Esophagus squamous epithelium (tissue), 5 donors: ENCODE results near the gene RIOK3. TPM values are rescaled to one million over a fixed set of nuclear protein-coding genes. Genes with fewer than 3 reads are reported as not detected.

Experiments
- DNase-seq: peaks from one replicate; lab custom pipeline; 2025; lab: John Stamatoyannopoulos, UW
- H3K27ac ChIP-seq, 4 donors: fragments of 200-600 bp; sonication (generic); one replicate each; pipeline ENCODE4 v1.5.1; 2016 to 2019; ENCODE audit warnings: mild to moderate bottlenecking in 1 of 4
- H3K27me3 ChIP-seq, 4 donors: fragments of 200-600 bp; sonication (generic); 1 replicate in 3 of 4; 2 replicates in 1 of 4; pipeline versions ENCODE4 v1.5.1 to v1.6.0; 2017 to 2021; ENCODE audit warnings: antibody characterized with exemption in 1 of 4
- H3K36me3 ChIP-seq, 3 donors: fragments of 200-600 bp; sonication (generic); one replicate each; pipeline ENCODE4 v1.5.1; 2016 to 2019
- H3K4me1 ChIP-seq, 3 donors: fragments of 200-600 bp; sonication (generic); one replicate each; pipeline ENCODE4 v1.5.1; 2017 to 2019
- H3K4me3 ChIP-seq, 4 donors: fragments of 200-600 bp; sonication (generic); 1 replicate in 3 of 4; 2 replicates in 1 of 4; pipeline ENCODE4 v1.5.1; 2016 to 2019; ENCODE audit warnings: mild to moderate bottlenecking in 2 of 4, moderate library complexity in 1 of 4
- H3K9me3 ChIP-seq, 3 donors: fragments of 200-600 bp; sonication (generic); one replicate each; pipeline ENCODE4 v1.5.1; 2016 to 2019
- POLR2A ChIP-seq, 4 donors: fragments of 450-650 bp; IDR thresholded peaks; one replicate each; pipeline ENCODE4 v1.6.1; 2017; ENCODE audit warnings: antibody characterized with exemption in 4 of 4, mild to moderate bottlenecking in 4 of 4, moderate library complexity in 3 of 4
- WGBS, 2 donors: methylation state at CpG; one replicate each; pipeline ENCODE4 v1.1.5; 2018; 5-methylcytosine and 5-hydroxymethylcytosine counted together
- intact Hi-C: fragments of 100-400 bp; cut with DNase I; formaldehyde crosslinking; loops from one replicate; pipeline ENCODE4 v1.15.0; 2022
- total RNA-seq, 4 donors: library from RNA; depleted of rRNA; stranded (reverse); fragments of >200 nt; gene quantifications; one replicate each; pipeline ENCODE4 v1.1.0, GENCODE V29; 2016
- TF ChIP-seq, protein P1 (sequence below), 6 experiments: fragments of 450-650 bp in 4 of 6; fragments of 200-600 bp in 2 of 6; sonication (generic) in 2 of 6; IDR thresholded peaks; one replicate each; pipeline ENCODE4 v1.5.1; 2016 to 2019; ENCODE audit warnings: antibody characterized with exemption in 6 of 6, mild to moderate bottlenecking in 4 of 6, moderate library complexity in 4 of 6
- donor health status: DM: yes; HTN: yes; CAD: no.

RIOK3 gene
- total RNA-seq, 4 donors from 2014 or later, result 58.4 to 140 (median 84.4) TPM

DNA sequence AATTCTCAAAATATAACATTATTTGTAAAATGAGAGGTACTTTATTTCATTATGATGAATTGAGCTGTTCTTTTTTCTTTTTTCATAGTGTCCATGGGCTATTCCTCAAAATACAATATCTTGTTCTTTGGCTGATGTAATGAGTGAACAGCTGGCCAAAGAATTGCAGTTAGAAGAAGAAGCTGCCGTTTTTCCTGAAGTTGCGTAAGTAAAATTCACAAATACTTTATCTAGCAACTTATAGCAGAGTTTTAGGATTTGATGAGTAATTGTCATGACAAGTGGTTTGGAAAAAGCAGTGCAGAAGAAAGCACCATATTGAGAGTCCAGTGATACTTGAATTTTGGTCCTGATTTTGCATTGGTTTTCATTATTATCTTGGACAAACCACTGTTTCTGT, 9.8 kb downstream of the RIOK3 start:
- Histone ChIP-seq H3K9me3 (no peaks in the 10 kb centered on the region), H3K27ac (no peak overlapping the region), H3K4me1 (peaks cover 19 to 39% (median 34%) of the 10 kb centered on the region in 3 donors), H3K36me3 (peaks cover 4 to 86% (median 45%) of the 10 kb centered on the region in 3 donors), H3K27me3 (no peaks in the 10 kb centered on the region), H3K4me3 (no peak overlapping the region)
- WGBS, 2 donors, result 71 to 82% methylated on average over 2 of the region's 2 CpGs
- no peak for TF ChIP-seq POLR2A (IDR thresholded peaks at IDR 0.05)
- TF ChIP-seq, protein P1, sequence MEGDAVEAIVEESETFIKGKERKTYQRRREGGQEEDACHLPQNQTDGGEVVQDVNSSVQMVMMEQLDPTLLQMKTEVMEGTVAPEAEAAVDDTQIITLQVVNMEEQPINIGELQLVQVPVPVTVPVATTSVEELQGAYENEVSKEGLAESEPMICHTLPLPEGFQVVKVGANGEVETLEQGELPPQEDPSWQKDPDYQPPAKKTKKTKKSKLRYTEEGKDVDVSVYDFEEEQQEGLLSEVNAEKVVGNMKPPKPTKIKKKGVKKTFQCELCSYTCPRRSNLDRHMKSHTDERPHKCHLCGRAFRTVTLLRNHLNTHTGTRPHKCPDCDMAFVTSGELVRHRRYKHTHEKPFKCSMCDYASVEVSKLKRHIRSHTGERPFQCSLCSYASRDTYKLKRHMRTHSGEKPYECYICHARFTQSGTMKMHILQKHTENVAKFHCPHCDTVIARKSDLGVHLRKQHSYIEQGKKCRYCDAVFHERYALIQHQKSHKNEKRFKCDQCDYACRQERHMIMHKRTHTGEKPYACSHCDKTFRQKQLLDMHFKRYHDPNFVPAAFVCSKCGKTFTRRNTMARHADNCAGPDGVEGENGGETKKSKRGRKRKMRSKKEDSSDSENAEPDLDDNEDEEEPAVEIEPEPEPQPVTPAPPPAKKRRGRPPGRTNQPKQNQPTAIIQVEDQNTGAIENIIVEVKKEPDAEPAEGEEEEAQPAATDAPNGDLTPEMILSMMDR (IDR thresholded peaks at IDR 0.05), result no peak
- DNase-seq, result no peak
- intact Hi-C loops, result no loop called here

DNA sequence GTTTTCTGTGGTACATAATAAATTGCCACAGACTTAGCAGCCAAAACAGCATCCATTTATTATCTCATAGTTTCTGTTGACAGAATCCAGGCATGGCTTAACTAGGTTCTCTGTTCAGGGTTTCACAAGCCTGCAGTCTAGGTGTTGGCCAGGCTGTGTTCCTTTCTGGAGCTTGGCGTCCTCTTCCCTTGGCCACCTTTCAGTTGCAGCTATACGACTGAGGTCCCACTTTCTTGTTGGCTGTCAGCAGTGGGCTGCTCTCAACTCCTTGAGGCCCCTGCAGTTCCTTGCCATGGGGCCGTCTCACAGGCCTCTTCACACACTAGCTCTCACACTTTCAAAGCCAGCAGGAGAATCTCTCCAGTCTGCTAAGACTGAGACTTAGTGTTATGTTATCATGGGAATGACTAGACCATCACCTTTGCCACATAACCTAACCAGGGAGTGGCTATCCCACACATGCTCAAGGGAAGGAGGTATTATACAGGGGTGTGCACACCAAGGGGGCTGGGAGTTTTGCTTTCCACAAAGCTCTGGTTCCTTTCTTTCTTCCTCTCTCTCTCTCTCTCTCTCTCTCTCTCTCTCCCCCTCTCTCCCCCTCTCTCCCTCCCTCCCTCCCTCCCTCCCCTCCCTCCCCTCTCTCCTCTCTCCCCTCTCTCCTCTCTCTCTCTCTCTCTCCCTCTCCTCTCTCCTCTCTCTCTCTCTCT, 15.8 kb downstream of the RIOK3 start:
- intact Hi-C loops, result no loop called here
- no peak for TF ChIP-seq POLR2A (IDR thresholded peaks at IDR 0.05)
- TF ChIP-seq, protein P1 (IDR thresholded peaks at IDR 0.05), result no peak
- H3K27me3 ChIP-seq, result no peaks in the 10 kb centered on the region
- 77 to 94% methylated on average over 3 of the region's 3 CpGs for WGBS, 2 donors
- H3K4me3 ChIP-seq, result no peak overlapping the region
- H3K27ac ChIP-seq, result no peak overlapping the region
- DNase-seq, result no peak
- no peaks in the 10 kb centered on the region for H3K9me3 ChIP-seq
- peaks cover 21 to 100% (median 54%) of the 10 kb centered on the region in 3 donors for H3K36me3 ChIP-seq
- no peaks in the 10 kb centered on the region for H3K4me1 ChIP-seq

DNA sequence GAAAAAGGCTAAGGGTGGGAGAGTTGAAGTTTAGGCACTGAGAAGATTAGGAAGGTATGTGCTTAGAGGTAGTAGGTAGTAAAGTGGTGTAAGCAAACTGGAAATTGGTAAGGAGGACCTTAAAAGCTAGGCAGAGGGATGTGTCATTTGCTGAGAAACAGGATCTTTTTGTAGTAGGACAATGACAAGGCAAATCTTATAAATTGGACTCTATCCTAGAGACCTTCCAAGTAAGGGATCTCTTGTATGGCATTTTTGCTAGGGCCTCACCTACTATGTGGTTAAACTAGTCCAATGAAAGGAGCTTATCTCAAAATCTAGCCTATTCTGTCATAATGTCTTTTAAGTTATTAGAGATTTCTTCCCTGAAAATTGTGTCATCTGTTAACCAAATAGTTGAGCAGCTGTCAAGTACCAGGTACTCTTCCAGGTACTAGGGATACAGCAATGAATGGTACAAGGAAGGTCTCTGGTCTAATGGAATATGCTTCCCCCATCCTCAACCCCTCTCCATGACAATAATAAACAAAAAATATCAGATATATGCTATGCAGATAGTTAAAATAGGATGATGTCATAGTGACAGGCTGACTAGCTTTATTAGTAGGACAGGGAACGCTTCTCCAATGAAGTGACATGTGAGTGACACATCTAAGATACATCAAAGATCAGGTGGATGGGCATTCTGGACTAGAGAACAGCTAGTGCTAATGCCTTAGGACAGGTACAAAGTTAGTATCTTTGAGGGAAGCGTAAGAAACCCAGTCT, 17.7 kb downstream of the RIOK3 start:
- Histone ChIP-seq H3K9me3 (no peaks in the 10 kb centered on the region), H3K36me3 (peaks cover 21 to 100% (median 57%) of the 10 kb centered on the region in 3 donors), H3K4me3 (no peak overlapping the region), H3K27ac (no peak overlapping the region), H3K27me3 (no peaks in the 10 kb centered on the region), H3K4me1 (no peaks in the 10 kb centered on the region)
- intact Hi-C loops, result no loop called here
- TF ChIP-seq, protein P1 (IDR thresholded peaks at IDR 0.05), result no peak
- TF ChIP-seq POLR2A (IDR thresholded peaks at IDR 0.05), result no peak
- 96 to 97% methylated on average over 2 of the region's 2 CpGs for WGBS, 2 donors
- DNase-seq, result no peak

DNA sequence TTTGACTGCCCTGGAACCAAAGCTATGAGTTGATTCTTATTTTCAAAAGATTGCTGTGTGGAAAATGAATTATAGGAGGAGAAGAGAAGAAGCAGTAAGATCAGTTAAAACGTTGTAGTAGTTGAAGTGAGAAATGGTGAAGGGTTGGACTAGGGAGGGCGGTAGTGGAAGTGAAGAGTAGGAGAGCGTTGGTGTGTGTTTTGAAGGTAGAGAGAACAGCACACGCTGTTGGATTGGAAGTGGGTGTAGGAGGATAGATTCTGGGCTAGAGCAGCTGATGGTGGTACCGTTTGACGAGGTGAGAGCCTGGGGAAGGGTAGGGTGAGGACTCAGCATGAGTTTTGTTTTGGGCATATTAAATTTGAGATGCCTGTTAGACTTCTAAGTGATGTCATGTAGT, 18.4 kb downstream of the RIOK3 start:
- Histone ChIP-seq H3K4me3 (no peak overlapping the region), H3K27ac (no peak overlapping the region), H3K4me1 (no peaks in the 10 kb centered on the region), H3K27me3 (no peaks in the 10 kb centered on the region), H3K36me3 (peaks cover 28 to 100% (median 57%) of the 10 kb centered on the region in 3 donors), H3K9me3 (no peaks in the 10 kb centered on the region)
- DNase-seq, result no peak
- intact Hi-C loops, result no loop called here
- WGBS, 2 donors, result 88 to 93% methylated on average over 6 of the region's 6 CpGs
- TF ChIP-seq, protein P1 (IDR thresholded peaks at IDR 0.05), result no peak
- TF ChIP-seq POLR2A (IDR thresholded peaks at IDR 0.05), result no peak
